Smooth muscle cell of the brain vasculature (primary cell): ENCODE results near the gene BANF2.
"Not testable (repeated sequence)": the region's sequence is repeated elsewhere in the genome, so short reads cannot be mapped to it uniquely, and the experiment has no call there.

ENCODE experiments used
- DNase-seq: peaks from one replicate; pipeline ENCODE4 v3.0.0-alpha.2; 2012; ENCODE audit warnings: low read depth, low spot score

The BANF2 gene

GRCh38 chr20:17699931-17700351 is at the start of gene BANF2:
TSS of gene BANF2 (plus strand) at chr20:17699966. CDS start at chr20:17725026, 25,060 bp downstream.
- DNase-seq = no peak

GRCh38 chr20:17650301-17651128 is 49.3 kb upstream of the BANF2 start:
- no peak for DNase-seq

- DNase-seq = no peak
Observed at GRCh38 chr20:17651129-17651759, 48.5 kb upstream of the BANF2 start.

- DNase-seq = no peak
Observed at GRCh38 chr20:17651760-17652388, 47.9 kb upstream of the BANF2 start.

GRCh38 chr20:17652411-17652810 is 47.4 kb upstream of the BANF2 start:
- DNase-seq = no peak

- DNase-seq = no peak
Observed at GRCh38 chr20:17653835-17654648, 45.7 kb upstream of the BANF2 start.

GRCh38 chr20:17654649-17655285 is 45.0 kb upstream of the BANF2 start:
- no peak for DNase-seq

GRCh38 chr20:17655286-17655651 is 44.5 kb upstream of the BANF2 start:
- DNase-seq = no peak

GRCh38 chr20:17655865-17656479 is 43.8 kb upstream of the BANF2 start:
- no peak for DNase-seq

- no peak for DNase-seq
Observed at GRCh38 chr20:17657079-17657825, 42.5 kb upstream of the BANF2 start.

GRCh38 chr20:17657898-17658647 is 41.7 kb upstream of the BANF2 start:
- no peak for DNase-seq

GRCh38 chr20:17658648-17658993 is 41.1 kb upstream of the BANF2 start:
- DNase-seq = no peak

GRCh38 chr20:17659344-17659743 is 40.4 kb upstream of the BANF2 start:
- DNase-seq = not testable (repeated sequence)

GRCh38 chr20:17659801-17660200 is 40.0 kb upstream of the BANF2 start:
- DNase-seq = no peak

- DNase-seq = no peak
Observed at GRCh38 chr20:17660667-17661066, 39.1 kb upstream of the BANF2 start.

GRCh38 chr20:17661121-17661744 is 38.5 kb upstream of the BANF2 start:
- DNase-seq = no peak

GRCh38 chr20:17662333-17663039 is 37.3 kb upstream of the BANF2 start:
- DNase-seq = no peak

- no peak for DNase-seq
Observed at GRCh38 chr20:17663040-17663399, 36.7 kb upstream of the BANF2 start.

GRCh38 chr20:17663486-17663885 is 36.3 kb upstream of the BANF2 start:
- no peak for DNase-seq
